Neural cell (in vitro differentiated cells): ENCODE data around the gene CACNA1C. TPM values are rescaled to one million over a fixed set of nuclear protein-coding genes. Genes with fewer than 3 reads are reported as not detected.

Source experiments
- H2AFZ ChIP-seq: fragments of 200-600, 300-800 bp; sonication (generic), shearing (Covaris generic); 2 replicates; pipeline ENCODE4 v1.6.0; 2014; ENCODE audit warnings: low read depth, mild to moderate bottlenecking, antibody characterized with exemption, low read length, moderate library complexity
- H3F3A ChIP-seq: fragments of 200-600 bp; shearing (Covaris generic); 2 replicates; pipeline ENCODE4 v1.6.1; 2016; ENCODE audit warnings: mild to moderate bottlenecking, moderate library complexity, mixed read lengths, antibody characterized with exemption, low read length; ENCODE audit not compliant: insufficient read depth, poor library complexity, severe bottlenecking
- H3K27ac ChIP-seq: fragments of 200-600, 300-800 bp; sonication (generic), shearing (Covaris generic); 2 replicates; pipeline ENCODE4 v1.5.1; 2014; ENCODE audit warnings: mild to moderate bottlenecking, low read length, moderate library complexity
- H3K27me3 ChIP-seq: fragments of 300-800, 200-600 bp; sonication (generic), shearing (Covaris generic); 2 replicates; pipeline ENCODE4 v1.6.0; 2014; ENCODE audit warnings: mild to moderate bottlenecking, low read depth, low read length, moderate library complexity; ENCODE audit not compliant: insufficient read depth
- H3K36me3 ChIP-seq: fragments of 300-800, 200-600 bp; sonication (generic), shearing (Covaris generic); 2 replicates; pipeline ENCODE4 v1.5.1; 2014; ENCODE audit warnings: mild to moderate bottlenecking, antibody characterized with exemption, low read length, moderate library complexity; ENCODE audit not compliant: insufficient read depth
- H3K4me2 ChIP-seq: fragments of 300-800, 200-600 bp; sonication (generic), shearing (Covaris generic); 2 replicates; pipeline ENCODE4 v1.6.0; 2014; ENCODE audit warnings: mild to moderate bottlenecking, low read length
- H3K4me3 ChIP-seq: fragments of 300-800, 200-600 bp; sonication (generic), shearing (Covaris generic); 2 replicates; pipeline ENCODE4 v1.5.1; 2014; ENCODE audit warnings: mild to moderate bottlenecking, low read length, moderate library complexity
- H3K79me2 ChIP-seq: fragments of 200-600 bp; shearing (Covaris generic); replicated peaks from 2 replicates; pipeline ENCODE4 v1.6.0; 2014; ENCODE audit warnings: mild to moderate bottlenecking, low read length, moderate library complexity; ENCODE audit not compliant: insufficient read depth
- H3K9ac ChIP-seq: fragments of 300-800, 200-600 bp; sonication (generic), shearing (Covaris generic); 2 replicates; pipeline ENCODE4 v1.6.1; 2016; ENCODE audit warnings: mild to moderate bottlenecking, low read length, mixed read lengths
- H3K9me2 ChIP-seq: fragments of 200-600 bp; shearing (Covaris generic); 2 replicates; pipeline ENCODE4 v1.6.1; 2016; ENCODE audit warnings: mild to moderate bottlenecking, low read length, mixed read lengths; ENCODE audit not compliant: insufficient read depth
- H3K9me3 ChIP-seq: fragments of 200-600, 300-800 bp; sonication (generic), shearing (Covaris generic); 2 replicates; pipeline ENCODE4 v1.6.1; 2016; ENCODE audit warnings: mild to moderate bottlenecking, mixed run types, low read length, moderate library complexity, mixed read lengths
- H4K20me1 ChIP-seq: fragments of 200-600 bp; shearing (Covaris generic); 2 replicates; pipeline ENCODE4 v1.6.1; 2016; ENCODE audit warnings: mild to moderate bottlenecking, mixed run types; ENCODE audit not compliant: insufficient read depth
- CTCF ChIP-seq: fragments of 450-650 bp; IDR thresholded peaks from 2 replicates; pipeline ENCODE4 v1.5.1; 2014; ENCODE audit warnings: antibody characterized with exemption, mild to moderate bottlenecking, moderate library complexity; ENCODE audit not compliant: poor library complexity, severe bottlenecking
- EP300 ChIP-seq: fragments of 450-650 bp; conservative IDR thresholded peaks from 2 replicates; pipeline ENCODE4 v1.6.1; 2014; ENCODE audit warnings: antibody characterized with exemption, mild to moderate bottlenecking, moderate library complexity; ENCODE audit not compliant: poor library complexity, severe bottlenecking
- EZH2 ChIP-seq: fragments of 200-600, 300-800 bp; shearing (Covaris generic), sonication (generic); IDR thresholded peaks from 2 replicates; pipeline ENCODE4 v1.6.1; 2014; ENCODE audit warnings: antibody characterized with exemption, low read length, borderline replicate concordance, mild to moderate bottlenecking; ENCODE audit not compliant: insufficient read depth, poor library complexity, severe bottlenecking
- MXI1 ChIP-seq: fragments of 450-650 bp; conservative IDR thresholded peaks from 2 replicates; pipeline ENCODE4 v1.6.1; 2014; ENCODE audit warnings: antibody characterized with exemption, mild to moderate bottlenecking; ENCODE audit not compliant: poor library complexity, severe bottlenecking
- POLR2AphosphoS5 ChIP-seq: IDR thresholded peaks from 2 replicates; pipeline ENCODE4 v1.6.1; 2012
- RAD21 ChIP-seq: fragments of 450-650 bp; conservative IDR thresholded peaks from 2 replicates; pipeline ENCODE4 v1.6.1; 2014; ENCODE audit warnings: antibody characterized with exemption, mild to moderate bottlenecking, moderate library complexity
- REST ChIP-seq: IDR thresholded peaks from 2 replicates; pipeline ENCODE4 v1.6.1; 2012; ENCODE audit warnings: borderline replicate concordance
- SMC3 ChIP-seq: fragments of 450-650 bp; conservative IDR thresholded peaks from 2 replicates; pipeline ENCODE4 v1.6.1; 2014; ENCODE audit warnings: antibody characterized with exemption, mild to moderate bottlenecking, moderate library complexity; ENCODE audit not compliant: poor library complexity
- TAF1 ChIP-seq: IDR thresholded peaks from 2 replicates; pipeline ENCODE4 v1.6.1; 2012; ENCODE audit warnings: low read depth
- polyA plus RNA-seq: library from polyadenylated mRNA; depleted of rRNA; stranded (reverse); fragments of >200 nt; gene quantifications from 2 replicates; pipeline ENCODE4 v1.2.3, GENCODE V29; 2014

Gene CACNA1C
- polyA plus RNA-seq, 1 donor from 2014 or later: 9.7 TPM

- Histone ChIP-seq H3K27ac (no peak overlapping the region), H3K4me3 (no peak overlapping the region), H3K79me2 (no peaks in the 10 kb centered on the region), H2AFZ (no peak overlapping the region), H4K20me1 (no peaks in the 10 kb centered on the region), H3K27me3 (no peaks in the 10 kb centered on the region), H3K9me3 (no peaks in the 10 kb centered on the region), H3K9me2 (no peaks in the 10 kb centered on the region), H3K4me2 (no peak overlapping the region), H3F3A (no peaks in the 10 kb centered on the region), H3K36me3 (no peaks in the 10 kb centered on the region), H3K9ac (no peak overlapping the region)
- TF ChIP-seq TAF1 (no peak), POLR2AphosphoS5 (no peak), EP300 (no peak), CTCF (no peak), SMC3 (no peak), REST (no peak), EZH2 (no peak), RAD21 (no peak)
Observed at GRCh38 chr12:2380946-2381345, 328.2 kb downstream of the CACNA1C start.

GRCh38 chr12:2382370-2383155, 329.8 kb downstream of the CACNA1C start:
- H3K4me2 ChIP-seq: no peak overlapping the region

More at GRCh38 chr12:2382370-2383155, 329.8 kb downstream of the CACNA1C start:
- Histone ChIP-seq H3K4me3 (no peak overlapping the region), H3K9ac (no peak overlapping the region), H3K9me3 (no peaks in the 10 kb centered on the region), H3K36me3 (no peaks in the 10 kb centered on the region), H2AFZ (no peak overlapping the region), H3K27ac (no peak overlapping the region), H3K9me2 (no peaks in the 10 kb centered on the region), H3K27me3 (no peaks in the 10 kb centered on the region), H3K79me2 (no peaks in the 10 kb centered on the region), H4K20me1 (no peaks in the 10 kb centered on the region), H3F3A (no peaks in the 10 kb centered on the region)
- TF ChIP-seq MXI1: no peak
- peak; percentile 30 for TF ChIP-seq CTCF
- peak; percentile 40 for TF ChIP-seq RAD21
- TF ChIP-seq EP300: no peak
